GM18498 (cell line): Measurements from ENCODE around the gene AFAP1.

Source experiments
- ATAC-seq: cut with Tn5 transposase; IDR thresholded peaks from one replicate; pipeline ENCODE4 v1.9.1; 2021; ENCODE audit warnings: mild to moderate bottlenecking, moderate library complexity; ENCODE audit not compliant: unreplicated experiment

Gene AFAP1

GRCh38 chr4:7894677-7895181 lies 44.9 kb downstream of the AFAP1 start:
- no peak for ATAC-seq

GRCh38 chr4:7894098-7894676 lies 45.5 kb downstream of the AFAP1 start:
- ATAC-seq: no peak

- no peak for ATAC-seq
Observed at GRCh38 chr4:7893539-7893938, 46.1 kb downstream of the AFAP1 start.

GRCh38 chr4:7892212-7893019 lies 47.2 kb downstream of the AFAP1 start:
- no peak for ATAC-seq

- ATAC-seq: no peak
Observed at GRCh38 chr4:7890635-7891393, 48.8 kb downstream of the AFAP1 start.

- no peak for ATAC-seq
Observed at GRCh38 chr4:7887436-7887835, 52.2 kb downstream of the AFAP1 start.

- no peak for ATAC-seq
Observed at GRCh38 chr4:7886007-7886973, 53.4 kb downstream of the AFAP1 start.

GRCh38 chr4:7885216-7886006 lies 54.2 kb downstream of the AFAP1 start:
- no peak for ATAC-seq

GRCh38 chr4:7880683-7881082 lies 59.0 kb downstream of the AFAP1 start:
- ATAC-seq: no peak

GRCh38 chr4:7879127-7879526 lies 60.5 kb downstream of the AFAP1 start:
- ATAC-seq: no peak

- ATAC-seq: no peak
Observed at GRCh38 chr4:7878323-7878722, 61.3 kb downstream of the AFAP1 start.

GRCh38 chr4:7877176-7877575 lies 62.5 kb downstream of the AFAP1 start:
- no peak for ATAC-seq

GRCh38 chr4:7876201-7876875 lies 63.3 kb downstream of the AFAP1 start:
- ATAC-seq: no peak

GRCh38 chr4:7874838-7875237 lies 64.8 kb downstream of the AFAP1 start:
- ATAC-seq: no peak

GRCh38 chr4:7873881-7874280 lies 65.8 kb downstream of the AFAP1 start:
- ATAC-seq: no peak

GRCh38 chr4:7872264-7872771 lies 67.3 kb downstream of the AFAP1 start:
- ATAC-seq: no peak

- ATAC-seq: no peak
Observed at GRCh38 chr4:7871356-7871755, 68.3 kb downstream of the AFAP1 start.

GRCh38 chr4:7868892-7869471 lies 70.7 kb downstream of the AFAP1 start:
- no peak for ATAC-seq

GRCh38 chr4:7868436-7868775 lies 71.3 kb downstream of the AFAP1 start:
- no peak for ATAC-seq
